ENCODE data around the gene ZFAND3.

- TF ChIP-seq CTCF (IDR thresholded peaks at IDR 0.05) (no peak), EZH2 (IDR thresholded peaks at IDR 0.05; ENCODE audit: borderline replicate concordance, insufficient read depth, low read depth, low read length, poor library complexity, severe bottlenecking) (no peak)
Measured at GRCh38 chr6:38105066-38105465, 285.5 kb downstream of the ZFAND3 start.
